Upper lobe of left lung (tissue), 6 donors: Measurements from ENCODE around the gene ANKRD1. TPM values are rescaled to one million over a fixed set of nuclear protein-coding genes. Genes with fewer than 3 reads are reported as not detected.

Experiments used
- ATAC-seq, 2 donors: fragments of 200-7000 bp; cut with Tn5 transposase; one replicate each; pipeline ENCODE4 v1.9.1; 2022; ENCODE audit warnings: mild to moderate bottlenecking in 2 of 2, moderate library complexity in 2 of 2; ENCODE audit not compliant: low FRiP score in 2 of 2
- DNase-seq, 2 donors: peaks; one replicate each; pipeline ENCODE4 v3.0.0-alpha.2; 2019 to 2020
- H3K27ac ChIP-seq, 4 donors: fragments of 200-600 bp; sonication (generic); one replicate each; pipeline ENCODE4 v1.5.1; 2016 to 2019
- H3K27me3 ChIP-seq, 4 donors: fragments of 200-600 bp; sonication (generic); one replicate each; pipeline ENCODE4 v1.5.1; 2017 to 2019
- H3K36me3 ChIP-seq, 4 donors: fragments of 200-600 bp; sonication (generic); one replicate each; pipeline ENCODE4 v1.5.1; 2016 to 2019
- H3K4me1 ChIP-seq, 4 donors: fragments of 200-600 bp; sonication (generic); one replicate each; pipeline ENCODE4 v1.5.1; 2018 to 2019
- H3K4me3 ChIP-seq, 4 donors: fragments of 200-600 bp; sonication (generic); one replicate each; pipeline ENCODE4 v1.5.1; 2017 to 2019; ENCODE audit warnings: mild to moderate bottlenecking in 2 of 4, moderate library complexity in 1 of 4
- H3K9me3 ChIP-seq, 4 donors: fragments of 200-600 bp; sonication (generic); one replicate each; pipeline ENCODE4 v1.5.1; 2018 to 2019
- EP300 ChIP-seq, 4 donors: sonication (generic); formaldehyde crosslinking; IDR thresholded peaks; one replicate each; pipeline ENCODE4 v1.5.1; 2017; ENCODE audit warnings: antibody characterized with exemption in 4 of 4, control low read depth in 2 of 4
- POLR2A ChIP-seq, 4 donors: fragments of 450-650 bp; IDR thresholded peaks; one replicate each; pipeline ENCODE4 v1.5.1; 2016 to 2017; ENCODE audit warnings: antibody characterized with exemption in 4 of 4, mild to moderate bottlenecking in 2 of 4
- POLR2AphosphoS5 ChIP-seq, 2 donors: sonication (generic); formaldehyde crosslinking; IDR thresholded peaks; one replicate each; pipeline ENCODE4 v1.5.1; 2017; ENCODE audit warnings: antibody characterized with exemption in 2 of 2
- WGBS, 2 donors: methylation state at CpG; one replicate each; pipeline ENCODE4 v1.1.5; 2017 to 2018; 5-methylcytosine and 5-hydroxymethylcytosine counted together
- total RNA-seq, 6 donors: library from RNA; depleted of rRNA in 4 of 6; stranded (reverse); fragments of >200 nt in 4 of 6; gene quantifications; one replicate each; pipeline versions ENCODE4 v1.1.0 to v1.2.1, GENCODE V29; 2016 to 2021
- TF ChIP-seq, protein P1 (sequence below), 6 experiments: fragments of 450-650 bp in 4 of 6; fragments of 200-600 bp in 2 of 6; sonication (generic) in 2 of 6; IDR thresholded peaks; one replicate each; pipeline ENCODE4 v1.5.1; 2016 to 2019; ENCODE audit warnings: antibody characterized with exemption in 6 of 6
- donor health status: DM: no; HTN: no; CAD: no; lungs with moderate emphysema.
- donor health status: DM: no; HTN: yes; CAD: no; lungs with severe emphysema.

The ANKRD1 gene
- total RNA-seq, 6 donors from 2014 or later = 28.0 to 223 (median 46.6) TPM; not detected in 1

DNA sequence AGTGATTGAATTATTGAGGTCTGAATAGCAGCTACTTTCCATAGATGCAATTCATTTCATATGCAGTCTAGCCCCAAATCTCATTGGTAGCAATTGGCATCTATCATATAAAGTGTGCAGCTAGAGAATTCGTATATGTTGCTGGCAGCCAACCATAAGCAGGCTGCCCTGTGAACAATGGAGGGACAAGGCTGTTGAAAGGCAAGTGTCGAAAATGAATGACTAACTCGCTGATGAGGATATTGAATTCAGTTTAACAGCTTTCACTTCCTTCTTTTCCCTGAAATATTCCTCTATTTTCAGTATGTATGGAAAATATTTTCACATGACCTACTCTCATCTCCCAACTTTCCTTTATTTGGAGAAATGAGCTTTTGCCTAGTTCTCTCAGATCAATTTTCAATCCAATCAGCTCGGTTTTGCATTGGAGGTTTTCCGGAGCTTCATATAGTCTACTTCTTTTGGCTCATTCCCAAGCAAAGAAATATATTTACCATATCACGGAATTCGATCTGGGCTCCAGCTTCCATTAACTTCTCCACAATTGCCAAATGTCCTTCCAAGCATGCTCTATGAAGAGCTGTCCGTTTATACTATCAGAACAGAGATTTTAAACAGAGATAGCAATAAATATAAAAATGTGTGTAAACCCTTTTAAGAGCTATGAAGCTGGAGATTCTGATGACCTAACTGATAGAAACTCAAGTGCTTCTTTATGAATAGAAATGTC, 3.5 kb downstream of the ANKRD1 start:
- no peak for TF ChIP-seq POLR2AphosphoS5 (IDR thresholded peaks at IDR 0.05)
- no peak for TF ChIP-seq EP300 (IDR thresholded peaks at IDR 0.05)
- no peak for TF ChIP-seq POLR2A (IDR thresholded peaks at IDR 0.05)
- TF ChIP-seq, protein P1, sequence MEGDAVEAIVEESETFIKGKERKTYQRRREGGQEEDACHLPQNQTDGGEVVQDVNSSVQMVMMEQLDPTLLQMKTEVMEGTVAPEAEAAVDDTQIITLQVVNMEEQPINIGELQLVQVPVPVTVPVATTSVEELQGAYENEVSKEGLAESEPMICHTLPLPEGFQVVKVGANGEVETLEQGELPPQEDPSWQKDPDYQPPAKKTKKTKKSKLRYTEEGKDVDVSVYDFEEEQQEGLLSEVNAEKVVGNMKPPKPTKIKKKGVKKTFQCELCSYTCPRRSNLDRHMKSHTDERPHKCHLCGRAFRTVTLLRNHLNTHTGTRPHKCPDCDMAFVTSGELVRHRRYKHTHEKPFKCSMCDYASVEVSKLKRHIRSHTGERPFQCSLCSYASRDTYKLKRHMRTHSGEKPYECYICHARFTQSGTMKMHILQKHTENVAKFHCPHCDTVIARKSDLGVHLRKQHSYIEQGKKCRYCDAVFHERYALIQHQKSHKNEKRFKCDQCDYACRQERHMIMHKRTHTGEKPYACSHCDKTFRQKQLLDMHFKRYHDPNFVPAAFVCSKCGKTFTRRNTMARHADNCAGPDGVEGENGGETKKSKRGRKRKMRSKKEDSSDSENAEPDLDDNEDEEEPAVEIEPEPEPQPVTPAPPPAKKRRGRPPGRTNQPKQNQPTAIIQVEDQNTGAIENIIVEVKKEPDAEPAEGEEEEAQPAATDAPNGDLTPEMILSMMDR (IDR thresholded peaks at IDR 0.05) = no peak
- Histone ChIP-seq H3K27me3 (no peaks in the 10 kb centered on the region), H3K4me3 (no peak overlapping the region), H3K27ac (no peak overlapping the region), H3K36me3 (no peaks in the 10 kb centered on the region), H3K9me3 (no peaks in the 10 kb centered on the region), H3K4me1 (peaks cover 0 to 7% (median 0%) of the 10 kb centered on the region in 4 donors)
- 44 to 63% methylated on average over 8 of the region's 8 CpGs for WGBS, 2 donors
- no peak for DNase-seq
- ATAC-seq = no peak

DNA sequence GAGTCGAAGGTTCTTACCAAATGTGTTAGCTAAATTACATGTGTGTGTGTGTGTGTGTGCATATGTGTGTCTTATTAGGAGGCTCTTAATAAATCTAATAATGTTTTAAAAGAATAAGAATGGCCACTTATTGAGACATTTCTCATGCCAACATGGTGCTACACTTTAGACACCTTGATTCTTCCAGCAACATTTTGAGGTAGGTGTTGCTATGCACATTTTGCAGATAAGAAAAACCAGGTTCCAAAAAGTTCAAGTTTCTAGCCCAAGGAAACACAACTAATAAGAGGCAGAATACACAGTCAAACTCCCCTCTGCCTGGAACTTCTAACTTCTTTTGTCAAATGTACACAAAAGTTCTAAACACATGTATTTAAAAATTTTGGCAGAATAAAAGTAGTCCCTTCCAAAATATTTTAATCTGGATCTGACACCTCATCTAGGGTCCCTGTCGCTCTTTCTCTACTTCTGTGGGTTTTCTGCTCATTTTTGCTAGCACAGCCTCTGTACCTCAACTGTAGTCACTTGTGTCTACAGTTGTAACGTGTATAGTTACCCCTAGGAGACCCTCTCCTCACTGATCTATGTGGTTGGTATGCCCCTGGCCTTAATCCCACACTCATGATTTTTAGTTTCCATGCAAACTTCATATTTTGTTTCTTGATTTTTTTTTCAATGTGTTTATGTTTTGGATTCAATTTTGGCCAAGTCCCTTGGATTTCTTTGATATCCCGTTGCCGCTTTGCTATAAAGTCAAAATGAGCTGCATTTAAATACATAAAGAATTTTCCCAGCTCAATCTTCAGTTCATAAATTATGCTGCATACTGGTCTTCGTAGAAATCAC, 4.3 kb downstream of the ANKRD1 start:
- no peaks in the 10 kb centered on the region for H3K36me3 ChIP-seq
- H3K9me3 ChIP-seq = no peaks in the 10 kb centered on the region
- DNase-seq (no peak), ATAC-seq (no peak)
- no peak overlapping the region for H3K4me3 ChIP-seq
- H3K27ac ChIP-seq = no peak overlapping the region
- H3K27me3 ChIP-seq = no peaks in the 10 kb centered on the region
- WGBS, 2 donors = 77 to 78% methylated on average over 6 of the region's 6 CpGs
- H3K4me1 ChIP-seq = peaks cover 0 to 10% (median 4%) of the 10 kb centered on the region in 4 donors
- no peak for TF ChIP-seq POLR2AphosphoS5 (IDR thresholded peaks at IDR 0.05)
- no peak for TF ChIP-seq EP300 (IDR thresholded peaks at IDR 0.05)
- TF ChIP-seq, protein P1 (IDR thresholded peaks at IDR 0.05) = no peak
- no peak for TF ChIP-seq POLR2A (IDR thresholded peaks at IDR 0.05)

DNA sequence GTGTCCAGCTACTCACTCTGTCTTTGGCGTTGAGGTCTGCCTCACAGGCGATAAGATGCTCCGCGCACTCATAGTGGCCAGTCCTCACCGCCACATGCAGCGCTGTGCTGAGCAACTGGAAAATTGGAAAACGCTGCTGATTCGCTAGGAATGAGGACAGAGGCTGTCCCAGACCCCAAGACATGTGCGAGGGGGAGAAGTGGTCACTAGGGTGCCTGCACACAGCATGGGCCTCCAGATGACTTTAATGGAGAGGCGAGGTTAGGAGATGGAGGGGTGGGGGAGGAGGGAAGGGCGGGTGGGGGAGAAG, 5.2 kb downstream of the ANKRD1 start:
- Histone ChIP-seq H3K9me3 (no peaks in the 10 kb centered on the region), H3K27ac (no peak overlapping the region), H3K4me1 (peaks cover 0 to 8% (median 6%) of the 10 kb centered on the region in 4 donors), H3K27me3 (no peaks in the 10 kb centered on the region), H3K36me3 (no peaks in the 10 kb centered on the region), H3K4me3 (no peak overlapping the region)
- ATAC-seq = no peak
- no peak for DNase-seq
- WGBS, 2 donors = 90% methylated on average over 2 to 11 of the region's 11 CpGs
- TF ChIP-seq EP300 (IDR thresholded peaks at IDR 0.05) (no peak), POLR2A (IDR thresholded peaks at IDR 0.05) (no peak), POLR2AphosphoS5 (IDR thresholded peaks at IDR 0.05) (no peak)
- TF ChIP-seq, protein P1 (IDR thresholded peaks at IDR 0.05) = no peak

DNA sequence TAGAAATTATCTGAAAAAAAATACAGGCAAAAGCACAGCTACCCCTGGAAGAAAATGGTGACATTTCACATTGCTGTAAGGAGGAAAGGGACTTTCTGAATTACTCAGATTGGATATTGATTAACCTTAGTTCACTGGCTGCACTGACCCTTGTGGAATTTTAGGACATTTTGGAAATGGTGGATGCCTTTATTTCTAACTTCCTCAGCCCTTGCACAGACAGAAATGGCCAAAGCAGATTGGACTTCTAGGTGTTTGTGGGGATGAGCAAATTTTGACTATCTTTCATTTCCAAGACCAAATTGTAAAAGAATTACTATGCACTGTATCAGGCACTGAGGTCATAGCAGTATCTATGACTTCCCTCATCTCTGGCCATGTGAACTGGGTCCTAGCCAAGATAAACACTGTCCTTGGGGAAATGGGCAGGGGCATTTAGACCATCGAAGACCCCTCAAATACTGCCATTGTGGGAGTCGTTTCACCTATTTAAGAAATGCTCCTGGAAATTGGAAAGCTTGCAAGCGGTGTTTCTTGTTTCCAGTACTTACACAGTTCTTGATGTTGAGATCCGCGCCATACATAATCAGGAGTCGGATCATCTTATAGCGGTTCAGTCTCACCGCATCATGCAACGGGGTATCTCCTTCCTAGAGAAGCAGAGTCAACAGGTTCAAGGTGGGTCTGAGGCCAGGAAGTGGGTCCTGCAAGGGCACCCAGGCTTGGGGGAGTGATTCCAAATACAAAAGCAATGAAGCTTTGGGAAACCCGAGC, 5.7 kb downstream of the ANKRD1 start:
- Histone ChIP-seq H3K36me3 (no peaks in the 10 kb centered on the region), H3K27me3 (no peaks in the 10 kb centered on the region), H3K9me3 (no peaks in the 10 kb centered on the region), H3K4me1 (peaks cover 0 to 8% (median 6%) of the 10 kb centered on the region in 4 donors), H3K27ac (no peak overlapping the region), H3K4me3 (no peak overlapping the region)
- ATAC-seq (no peak), DNase-seq (no peak)
- TF ChIP-seq EP300 (IDR thresholded peaks at IDR 0.05) = no peak
- no peak for TF ChIP-seq POLR2AphosphoS5 (IDR thresholded peaks at IDR 0.05)
- TF ChIP-seq, protein P1 (IDR thresholded peaks at IDR 0.05) = no peak
- TF ChIP-seq POLR2A (IDR thresholded peaks at IDR 0.05) = no peak
- WGBS, 2 donors = 88 to 89% methylated on average over 9 to 10 of the region's 10 CpGs
